Osteoblast (primary cell): Measurements from ENCODE around the gene NR1I3. TPM values are rescaled to one million over a fixed set of nuclear protein-coding genes. Genes with fewer than 3 reads are reported as not detected.
A peak's percentile ranks its signal among the peaks of the same experiment; 100 is the strongest.

Experiments
- DNase-seq: peaks from one replicate; pipeline ENCODE4 v3.0.0; 2011; ENCODE audit warnings: low spot score, mixed read lengths; ENCODE audit not compliant: insufficient read length; ENCODE audit errors: missing footprints
- H2AFZ ChIP-seq: 2 replicates; pipeline ENCODE4 v1.6.0; 2011; ENCODE audit warnings: mild to moderate bottlenecking, low read length
- H3K27ac ChIP-seq: 2 replicates; pipeline ENCODE4 v1.5.1; 2011; ENCODE audit warnings: mild to moderate bottlenecking, low read depth, low read length, moderate library complexity
- H3K27me3 ChIP-seq: 2 replicates; pipeline ENCODE4 v1.6.0; 2012; ENCODE audit warnings: mild to moderate bottlenecking, control low read depth, inconsistent platforms, low read length, moderate library complexity; ENCODE audit not compliant: insufficient read depth
- H3K36me3 ChIP-seq: 2 replicates; pipeline ENCODE4 v1.5.1; 2011; ENCODE audit warnings: mild to moderate bottlenecking, low read length, control low read depth, moderate library complexity; ENCODE audit not compliant: insufficient read depth
- H3K4me1 ChIP-seq: 2 replicates; pipeline ENCODE4 v1.5.1; 2011; ENCODE audit warnings: mild to moderate bottlenecking, low read length, control low read depth, moderate library complexity; ENCODE audit not compliant: insufficient read depth
- H3K4me2 ChIP-seq: 2 replicates; pipeline ENCODE4 v1.6.0; 2011; ENCODE audit warnings: mild to moderate bottlenecking, low read length; ENCODE audit not compliant: insufficient read depth
- H3K4me3 ChIP-seq: fragments of 200-600 bp; sonication (generic); 3 replicates; pipeline ENCODE4 v1.5.1; 2012; ENCODE audit warnings: mild to moderate bottlenecking, low read length, inconsistent platforms; ENCODE audit not compliant: insufficient read depth
- H3K79me2 ChIP-seq: 2 replicates; pipeline ENCODE4 v1.6.0; 2012; ENCODE audit warnings: mild to moderate bottlenecking, low read length, control low read depth, inconsistent platforms; ENCODE audit not compliant: insufficient read depth
- H3K9me3 ChIP-seq: 2 replicates; pipeline ENCODE4 v1.5.1; 2011; ENCODE audit warnings: low read depth, low read length, control low read depth
- H4K20me1 ChIP-seq: 2 replicates; pipeline ENCODE4 v1.6.0; 2012; ENCODE audit warnings: mild to moderate bottlenecking, low read length, control low read depth; ENCODE audit not compliant: insufficient read depth
- total RNA-seq: library from RNA; depleted of rRNA; stranded (reverse); fragments of >200 nt; gene quantifications from 2 replicates; pipeline ENCODE4 v1.2.3, GENCODE V29; 2012
- TF ChIP-seq, protein P1 (sequence below): IDR thresholded peaks from 2 replicates; pipeline ENCODE4 v1.5.1; 2011; ENCODE audit warnings: mild to moderate bottlenecking, low read depth, low read length, moderate library complexity; ENCODE audit errors: extremely low read depth

NR1I3 gene
- total RNA-seq, 1 donor, result not detected

DNA sequence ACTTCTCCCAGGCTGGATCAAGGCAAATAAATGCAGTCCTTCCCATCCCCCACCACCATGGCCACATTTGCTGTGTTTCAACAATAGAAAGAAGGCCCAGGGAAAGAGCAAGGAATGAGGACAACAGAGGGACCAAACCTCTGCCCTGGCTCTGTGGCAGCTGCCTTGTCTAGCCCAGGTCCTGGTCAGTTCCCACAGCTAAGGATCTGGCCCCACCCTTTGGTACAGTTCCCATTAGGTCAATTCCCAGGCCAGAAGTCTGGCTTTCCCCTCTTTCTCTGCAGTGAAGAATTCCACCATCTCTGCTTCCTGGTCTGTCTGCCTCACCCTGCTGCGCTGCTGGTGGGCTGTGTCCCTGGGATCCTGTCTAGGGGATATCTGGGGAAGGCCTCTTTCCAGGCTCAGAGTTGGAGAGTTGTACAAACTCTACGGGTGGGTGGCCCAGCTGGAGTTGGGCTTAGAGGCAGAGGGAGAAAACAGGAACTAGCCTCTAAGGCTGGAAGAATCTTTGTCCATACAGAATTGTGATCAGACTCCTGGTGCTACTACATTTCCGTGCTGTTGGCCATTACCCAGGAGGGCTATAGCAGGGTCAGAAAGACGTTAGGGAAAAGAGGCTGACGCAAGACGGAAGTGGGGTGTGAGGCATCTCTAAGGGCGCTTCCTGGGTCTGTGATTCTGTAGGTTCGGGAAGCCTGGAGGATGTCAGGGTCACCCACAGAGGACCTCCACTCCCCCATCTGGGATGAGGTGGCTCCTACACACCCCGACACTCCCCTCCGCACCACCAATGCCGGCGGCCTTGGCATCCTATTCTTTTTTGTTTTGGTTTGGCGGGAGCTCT lies 36.8 kb downstream of the NR1I3 start:
- peak; percentile 83 for DNase-seq
- Histone ChIP-seq H3K4me1 (peaks cover 58% of the 10 kb centered on the region), H3K4me2 (peak overlapping the region; percentile 89), H3K9me3 (no peaks in the 10 kb centered on the region), H4K20me1 (no peaks in the 10 kb centered on the region), H3K27ac (peak overlapping the region; percentile 94), H2AFZ (peak overlapping the region; percentile 92), H3K36me3 (peaks cover 11% of the 10 kb centered on the region), H3K79me2 (peaks cover 45% of the 10 kb centered on the region), H3K4me3 (peak overlapping the region; percentile 97), H3K27me3 (no peaks in the 10 kb centered on the region)
- TF ChIP-seq, protein P1, sequence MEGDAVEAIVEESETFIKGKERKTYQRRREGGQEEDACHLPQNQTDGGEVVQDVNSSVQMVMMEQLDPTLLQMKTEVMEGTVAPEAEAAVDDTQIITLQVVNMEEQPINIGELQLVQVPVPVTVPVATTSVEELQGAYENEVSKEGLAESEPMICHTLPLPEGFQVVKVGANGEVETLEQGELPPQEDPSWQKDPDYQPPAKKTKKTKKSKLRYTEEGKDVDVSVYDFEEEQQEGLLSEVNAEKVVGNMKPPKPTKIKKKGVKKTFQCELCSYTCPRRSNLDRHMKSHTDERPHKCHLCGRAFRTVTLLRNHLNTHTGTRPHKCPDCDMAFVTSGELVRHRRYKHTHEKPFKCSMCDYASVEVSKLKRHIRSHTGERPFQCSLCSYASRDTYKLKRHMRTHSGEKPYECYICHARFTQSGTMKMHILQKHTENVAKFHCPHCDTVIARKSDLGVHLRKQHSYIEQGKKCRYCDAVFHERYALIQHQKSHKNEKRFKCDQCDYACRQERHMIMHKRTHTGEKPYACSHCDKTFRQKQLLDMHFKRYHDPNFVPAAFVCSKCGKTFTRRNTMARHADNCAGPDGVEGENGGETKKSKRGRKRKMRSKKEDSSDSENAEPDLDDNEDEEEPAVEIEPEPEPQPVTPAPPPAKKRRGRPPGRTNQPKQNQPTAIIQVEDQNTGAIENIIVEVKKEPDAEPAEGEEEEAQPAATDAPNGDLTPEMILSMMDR, result no peak

DNA sequence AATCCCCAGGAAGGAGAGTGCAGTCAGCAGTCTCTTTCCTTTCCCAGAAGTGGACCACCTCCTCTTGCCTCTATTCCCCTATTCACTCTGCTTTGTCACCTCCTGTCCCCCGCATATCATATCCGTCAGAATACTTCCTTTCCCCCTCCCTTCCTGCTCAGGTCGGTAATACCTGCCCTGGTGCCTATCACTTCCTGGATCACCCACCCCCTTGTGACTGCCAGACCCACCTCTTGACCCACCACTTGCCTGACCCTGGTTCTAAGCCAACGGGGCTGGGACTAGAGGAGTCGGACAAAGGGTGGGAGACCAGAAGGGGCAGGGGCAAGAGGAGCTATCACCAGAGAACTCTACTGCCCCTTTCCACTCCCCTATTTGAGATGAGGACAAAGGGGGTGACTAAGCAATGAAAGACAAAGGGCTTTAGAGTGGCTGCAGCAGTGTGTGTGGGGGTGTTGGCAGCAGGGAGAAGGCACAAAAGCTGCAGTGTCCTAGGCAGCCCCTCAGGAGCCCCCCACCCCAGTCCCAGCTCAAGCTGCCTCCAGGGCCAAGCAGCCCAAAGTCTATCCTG lies 37.5 kb downstream of the NR1I3 start:
- Histone ChIP-seq H3K4me3 (no peak overlapping the region), H3K27ac (peak overlapping the region; percentile 94), H4K20me1 (no peaks in the 10 kb centered on the region), H3K79me2 (peaks cover 42% of the 10 kb centered on the region), H2AFZ (peak overlapping the region; percentile 32), H3K4me1 (peaks cover 58% of the 10 kb centered on the region), H3K9me3 (no peaks in the 10 kb centered on the region), H3K4me2 (no peak overlapping the region), H3K36me3 (peaks cover 10% of the 10 kb centered on the region), H3K27me3 (no peaks in the 10 kb centered on the region)
- TF ChIP-seq, protein P1, result no peak
- no peak for DNase-seq

DNA sequence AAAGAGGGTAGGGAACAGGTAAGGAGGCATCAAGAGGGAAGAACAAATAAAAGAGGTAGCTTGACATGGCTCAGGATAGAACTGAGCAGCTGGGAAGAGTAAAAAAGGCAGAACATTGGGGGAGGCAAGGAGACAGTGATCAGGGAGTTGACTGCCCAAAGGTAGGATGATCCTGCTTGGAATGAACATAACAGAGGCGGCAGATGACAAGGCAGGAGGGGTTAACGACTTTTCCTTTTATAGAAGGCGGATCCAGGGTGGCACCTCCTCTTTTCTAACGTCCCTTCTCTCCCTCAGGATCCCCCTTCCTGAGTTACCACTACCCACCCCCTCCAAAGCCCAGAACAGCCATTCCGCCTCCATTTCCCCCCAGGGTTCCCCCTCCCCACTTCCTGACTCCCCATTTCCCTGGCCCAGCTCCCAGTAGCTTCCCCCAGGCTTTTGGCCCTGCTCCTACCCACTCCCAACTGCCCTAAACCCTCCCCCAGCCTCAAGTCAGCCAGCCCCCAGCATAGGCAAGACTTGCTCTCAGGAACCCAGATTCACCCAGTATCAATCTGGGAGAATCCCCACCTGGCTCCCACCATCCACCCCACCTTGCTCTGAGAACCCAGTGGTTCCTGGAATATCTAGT lies 38.4 kb downstream of the NR1I3 start:
- peak overlapping the region; percentile 88 for H2AFZ ChIP-seq
- H3K4me3 ChIP-seq, result peak overlapping the region; percentile 66
- peaks cover 10% of the 10 kb centered on the region for H3K36me3 ChIP-seq
- no peaks in the 10 kb centered on the region for H4K20me1 ChIP-seq
- H3K79me2 ChIP-seq, result peaks cover 36% of the 10 kb centered on the region
- peak overlapping the region; percentile 91 for H3K27ac ChIP-seq
- H3K4me1 ChIP-seq, result peaks cover 58% of the 10 kb centered on the region
- TF ChIP-seq, protein P1, result no peak
- H3K9me3 ChIP-seq, result no peaks in the 10 kb centered on the region
- H3K4me2 ChIP-seq, result peak overlapping the region; percentile 72
- H3K27me3 ChIP-seq, result no peaks in the 10 kb centered on the region
- no peak for DNase-seq

GRCh38 chr1:161198897-161199431 lies 39.0 kb downstream of the NR1I3 start, which contains the start of gene ADAMTS4:
Gene ADAMTS4 (minus strand): TSS chr1:161199054. CDS start chr1:161198627, 427 bp downstream.
- Histone ChIP-seq H3K9me3 (no peaks in the 10 kb centered on the region), H4K20me1 (no peaks in the 10 kb centered on the region), H2AFZ (peak within 1 kb of the TSS; percentile 88), H3K4me1 (peaks cover 58% of the 10 kb centered on the region), H3K36me3 (peaks cover 3% of the 10 kb centered on the region), H3K79me2 (peaks cover 29% of the 10 kb centered on the region), H3K4me2 (peak within 1 kb of the TSS; percentile 72), H3K27me3 (no peaks in the 10 kb centered on the region), H3K4me3 (peak within 1 kb of the TSS; percentile 66), H3K27ac (peak within 1 kb of the TSS; percentile 91)
- peak; percentile 97 for DNase-seq
- TF ChIP-seq, protein P1, result no peak
